HG03064 (cell line): ENCODE data around the gene KCNG2.

ENCODE experiments used
- ATAC-seq: cut with Tn5 transposase; IDR thresholded peaks from one replicate; pipeline ENCODE4 v1.9.1; 2021; ENCODE audit warnings: low read depth; ENCODE audit not compliant: unreplicated experiment

The KCNG2 gene

DNA sequence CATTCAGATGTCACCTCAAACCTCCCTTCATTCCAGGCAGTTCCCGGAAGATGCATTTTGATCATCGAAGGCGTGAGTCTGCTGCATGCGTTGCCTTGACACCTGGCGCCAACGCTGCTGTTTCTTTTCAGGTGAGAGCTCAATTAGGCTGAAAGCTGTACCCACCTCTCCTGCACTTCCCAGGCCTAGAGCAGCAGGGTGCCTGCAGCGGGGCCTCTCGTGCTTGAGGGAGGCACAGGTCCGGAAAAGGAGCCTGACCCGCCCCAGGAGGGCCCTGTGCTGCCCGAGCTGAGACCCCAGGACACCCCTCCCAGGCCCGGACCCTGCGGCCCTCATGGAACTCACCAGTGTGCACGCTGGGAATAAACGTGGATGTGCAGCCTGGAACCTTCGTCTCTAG, 31.4 kb upstream of the KCNG2 start:
- ATAC-seq: no peak

DNA sequence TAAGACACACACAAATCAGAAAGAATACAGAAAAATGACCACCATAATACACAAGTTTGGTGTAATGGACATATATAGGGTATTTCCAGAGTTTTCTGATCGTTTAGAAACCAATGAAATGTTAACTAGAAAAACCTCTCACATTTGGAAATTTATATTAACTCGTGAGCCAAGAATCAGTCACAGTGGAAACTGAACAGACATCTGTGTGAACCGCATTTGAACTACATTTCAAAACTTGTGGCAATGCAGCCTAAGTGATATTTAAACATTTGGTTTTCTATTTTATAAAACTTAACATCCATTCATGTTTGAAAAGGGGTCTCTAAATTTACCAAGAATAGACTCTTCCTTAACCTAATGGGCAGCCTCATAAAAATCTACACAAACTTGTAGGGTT, 29.0 kb upstream of the KCNG2 start:
- ATAC-seq: no peak

DNA sequence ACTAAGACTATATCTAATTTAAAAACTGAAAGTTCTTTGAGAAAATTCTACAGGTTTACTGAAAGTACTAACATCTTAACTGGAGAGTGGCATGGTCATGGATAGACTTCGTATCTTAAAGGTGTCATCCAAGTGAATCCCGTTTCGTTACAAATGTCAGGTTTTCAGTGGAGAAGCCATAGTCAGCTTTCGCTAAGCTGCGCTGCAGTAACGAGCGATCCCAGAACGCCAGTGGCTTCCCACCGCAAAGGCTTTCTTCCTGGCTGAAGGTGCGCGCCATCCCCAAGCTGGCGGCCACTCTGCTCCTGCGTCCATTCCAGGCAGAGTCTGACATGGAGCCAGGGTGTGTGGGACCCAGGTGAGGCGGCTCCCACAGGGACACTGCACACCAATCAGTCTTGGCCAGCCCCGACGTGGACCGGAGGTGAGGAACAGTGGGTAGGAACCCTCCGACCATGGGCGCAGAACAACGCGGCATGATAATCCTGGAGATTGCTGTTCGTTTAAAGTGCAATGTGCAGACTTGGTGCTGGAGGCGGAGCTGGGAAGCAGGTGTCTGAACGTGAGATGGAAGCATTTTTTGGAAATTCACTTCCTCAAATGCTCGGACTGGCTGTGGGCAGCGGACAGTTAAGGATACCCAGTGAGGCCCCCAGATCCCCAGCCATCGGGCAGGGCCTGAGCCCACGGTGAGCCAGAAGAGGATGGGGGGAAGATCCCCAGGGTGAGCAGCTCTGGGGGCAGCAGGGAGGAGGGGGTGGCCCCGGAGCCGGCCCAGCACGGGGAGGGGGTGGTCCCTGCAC, 27.8 kb upstream of the KCNG2 start:
- no peak for ATAC-seq

DNA sequence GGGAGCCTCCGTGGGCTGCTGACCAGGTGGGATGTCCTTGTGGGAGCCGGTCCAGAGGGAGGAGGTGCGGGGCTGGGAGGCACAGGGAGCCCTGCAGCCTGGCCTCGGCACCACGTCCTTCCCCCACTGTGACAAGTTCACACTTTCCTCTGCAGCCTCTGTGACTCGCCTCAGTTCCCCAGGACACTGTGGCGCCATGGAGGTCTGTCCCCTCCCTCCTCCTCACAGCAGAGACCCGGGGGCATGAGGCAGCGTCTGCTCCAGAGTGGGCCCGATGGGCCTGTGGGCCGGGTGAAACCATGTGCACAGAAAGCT, 27.3 kb upstream of the KCNG2 start:
- ATAC-seq: no peak

DNA sequence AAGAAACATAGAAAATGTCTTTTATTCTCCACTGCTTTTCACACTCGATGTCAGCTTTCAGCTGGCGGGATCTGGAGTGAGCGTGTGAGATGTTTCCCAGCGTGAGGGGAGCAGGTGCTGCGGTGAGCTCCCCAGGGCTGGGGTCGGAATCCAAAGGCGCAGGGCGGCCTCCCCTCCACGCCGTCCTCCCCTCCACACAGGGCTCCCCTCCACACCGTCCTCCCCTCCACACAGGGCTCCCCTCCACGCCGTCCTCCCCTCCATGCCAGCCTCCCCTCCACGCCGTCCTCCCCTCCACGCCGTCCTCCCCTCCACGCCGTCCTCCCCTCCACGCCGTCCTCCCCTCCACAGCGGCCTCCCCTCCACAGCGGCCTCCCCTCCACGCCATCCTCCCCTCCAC, 26.9 kb upstream of the KCNG2 start:
- ATAC-seq: no peak

DNA sequence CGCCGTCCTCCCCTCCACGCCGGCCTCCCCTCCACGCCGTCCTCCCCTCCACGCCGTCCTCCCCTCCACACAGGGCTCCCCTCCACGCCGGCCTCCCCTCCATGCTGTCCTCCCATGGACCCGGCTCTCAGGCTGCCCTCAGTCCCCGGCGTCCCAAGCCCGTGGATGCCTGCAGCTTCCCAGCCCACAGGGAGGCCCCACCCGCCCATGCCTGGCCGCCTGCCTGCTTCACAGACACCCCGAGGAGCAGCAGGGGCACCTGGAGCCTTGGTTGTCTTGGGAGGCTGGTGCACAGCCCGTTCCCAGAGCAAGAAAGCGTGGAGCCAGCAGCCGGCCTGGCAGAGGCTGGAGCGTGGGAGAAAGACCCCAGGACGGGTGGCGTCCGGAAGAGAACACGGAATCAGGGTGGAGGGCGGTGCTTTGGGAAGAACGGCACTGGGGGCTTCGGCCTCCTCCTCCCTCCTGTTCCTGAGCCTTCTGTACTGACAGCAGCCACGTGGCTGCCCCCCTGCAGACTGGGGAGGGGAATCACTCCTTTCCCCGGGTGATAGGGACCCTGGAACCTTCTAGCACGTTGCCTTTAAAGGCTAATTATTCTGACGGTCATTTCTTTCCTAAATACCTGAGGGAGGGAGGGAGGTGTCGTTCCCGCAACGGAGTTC, 26.2 kb upstream of the KCNG2 start:
- no peak for ATAC-seq

DNA sequence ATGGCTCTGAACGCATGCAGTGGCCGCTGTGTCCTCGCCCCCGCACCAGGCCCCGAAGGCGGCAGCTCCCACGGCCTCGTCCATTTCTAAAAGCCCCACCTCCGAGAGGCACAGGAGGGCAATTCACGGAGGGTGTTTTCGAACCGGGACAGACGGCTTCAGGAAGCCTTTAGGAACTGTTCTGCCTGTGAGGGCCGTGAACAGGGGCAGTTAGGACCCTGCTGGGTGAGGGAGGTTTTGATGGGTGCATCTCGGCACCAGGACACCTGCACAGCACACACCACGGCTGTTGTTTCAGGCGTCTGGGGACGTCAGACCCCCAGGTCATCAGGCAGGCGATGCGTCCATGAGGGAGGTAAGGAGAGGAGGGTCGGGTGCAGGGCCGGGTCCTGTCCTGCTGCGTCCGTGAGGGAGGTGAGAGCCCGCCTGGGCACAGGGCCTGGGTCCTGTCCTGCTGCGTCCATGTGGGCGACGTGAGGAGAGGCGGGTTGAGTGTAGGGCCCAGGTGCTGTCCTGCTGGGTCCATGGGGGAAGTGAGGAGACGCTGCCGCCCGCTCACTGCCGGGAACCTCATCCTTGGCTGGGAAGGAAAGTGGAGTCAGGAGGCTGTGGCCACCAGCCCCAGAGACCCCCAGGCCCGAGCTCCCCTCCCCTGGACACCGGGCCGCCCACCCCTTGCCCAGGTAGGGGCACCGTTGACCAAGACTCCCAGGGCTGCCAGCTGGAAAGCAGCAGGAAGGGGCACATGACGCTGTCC, 25.5 kb upstream of the KCNG2 start:
- ATAC-seq: no peak

DNA sequence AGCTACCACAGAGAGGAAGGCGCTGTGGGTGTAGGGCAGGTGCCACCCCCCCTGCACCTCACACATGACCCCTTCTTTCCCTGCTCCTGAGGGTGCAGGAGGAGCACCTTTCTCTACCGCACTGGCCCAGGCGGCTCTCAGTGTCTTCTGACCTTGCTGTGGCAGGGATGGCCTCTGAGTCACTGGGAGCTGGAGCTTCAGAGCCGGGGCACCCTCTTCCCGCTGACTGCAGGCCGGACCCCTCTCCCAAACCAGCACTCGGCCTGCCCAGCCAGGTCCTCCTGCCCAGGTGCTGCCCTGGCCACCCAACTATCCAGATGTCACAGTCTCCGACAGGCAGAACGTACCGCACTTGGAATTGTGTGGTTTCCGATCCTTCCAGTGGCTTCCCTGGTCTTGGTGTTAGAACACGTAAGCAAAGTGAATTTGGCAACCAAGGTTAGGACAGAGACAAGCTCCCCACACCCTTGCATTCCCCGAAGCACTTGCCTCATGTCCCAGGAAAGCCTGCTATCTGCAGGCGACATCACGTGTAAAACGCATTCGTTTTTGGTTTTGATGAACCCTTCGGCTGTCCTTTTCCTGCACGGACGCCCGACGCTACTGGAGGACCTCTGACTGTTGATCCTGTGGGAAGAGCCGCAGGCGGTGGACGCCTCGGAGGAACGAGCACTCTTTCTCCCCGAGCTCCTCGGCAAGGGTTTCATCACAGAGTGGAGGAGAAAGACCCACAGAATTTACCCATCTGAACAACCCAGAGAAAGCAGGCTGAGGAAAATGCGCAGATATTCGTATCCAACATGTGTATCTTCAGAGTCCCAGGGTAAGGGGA, 24.7 kb upstream of the KCNG2 start:
- ATAC-seq: no peak

DNA sequence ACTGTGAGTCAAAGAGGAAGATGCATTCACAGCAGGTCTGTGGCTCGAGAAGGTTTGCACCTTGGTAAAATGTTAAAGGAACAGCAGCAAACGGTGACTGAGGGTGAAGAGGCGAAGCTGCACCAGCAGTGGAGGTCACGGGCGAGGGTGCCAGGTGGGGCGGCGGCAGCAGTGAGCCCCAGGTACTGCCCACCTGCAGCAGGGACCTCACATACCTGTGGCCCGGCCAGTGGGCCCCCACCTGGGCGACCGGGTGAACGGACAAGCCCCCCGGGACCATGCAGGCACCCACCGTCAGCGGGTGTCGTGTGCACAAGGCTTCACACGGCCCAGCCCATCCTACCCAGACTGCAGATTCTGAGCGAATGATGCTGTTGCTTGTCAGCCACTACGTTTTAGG, 23.6 kb upstream of the KCNG2 start:
- ATAC-seq: no peak

DNA sequence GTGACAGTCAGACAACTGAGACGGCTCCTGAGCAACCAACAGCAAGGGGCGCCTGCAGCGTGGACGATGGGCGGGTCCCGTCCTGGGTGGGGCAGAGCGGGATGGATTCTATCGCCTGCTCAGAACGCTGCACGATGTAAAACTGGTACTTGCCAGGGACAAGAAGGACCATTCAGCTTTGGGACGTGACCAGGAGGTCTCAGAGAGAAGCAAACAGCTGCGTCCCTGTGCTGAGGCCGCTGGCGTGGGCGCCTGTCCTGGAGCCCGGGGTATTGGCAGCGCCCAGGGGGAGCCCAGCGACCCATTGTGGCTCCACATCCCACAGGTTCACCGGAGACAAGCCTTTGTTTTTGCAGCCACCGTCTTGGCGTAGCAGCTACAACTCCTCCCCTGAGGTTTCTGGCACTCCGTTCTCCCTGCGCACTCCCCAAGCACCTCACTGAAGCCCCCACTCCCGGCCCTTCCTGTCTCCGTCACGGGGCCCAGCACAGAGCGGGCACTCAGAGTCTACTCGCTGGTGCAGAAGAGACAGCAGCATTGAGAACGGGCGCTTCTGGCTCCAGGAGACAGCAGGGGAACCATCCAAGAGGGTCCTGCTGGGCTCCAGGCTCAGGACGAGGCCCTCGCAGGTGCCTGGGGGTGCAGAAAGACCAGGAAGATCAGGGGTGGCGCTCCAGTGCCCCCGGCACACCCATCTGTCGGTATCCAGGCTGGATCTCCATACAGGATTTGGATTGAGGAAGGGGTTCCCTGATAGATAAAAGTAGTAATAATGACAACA, 22.1 kb upstream of the KCNG2 start:
- no peak for ATAC-seq

DNA sequence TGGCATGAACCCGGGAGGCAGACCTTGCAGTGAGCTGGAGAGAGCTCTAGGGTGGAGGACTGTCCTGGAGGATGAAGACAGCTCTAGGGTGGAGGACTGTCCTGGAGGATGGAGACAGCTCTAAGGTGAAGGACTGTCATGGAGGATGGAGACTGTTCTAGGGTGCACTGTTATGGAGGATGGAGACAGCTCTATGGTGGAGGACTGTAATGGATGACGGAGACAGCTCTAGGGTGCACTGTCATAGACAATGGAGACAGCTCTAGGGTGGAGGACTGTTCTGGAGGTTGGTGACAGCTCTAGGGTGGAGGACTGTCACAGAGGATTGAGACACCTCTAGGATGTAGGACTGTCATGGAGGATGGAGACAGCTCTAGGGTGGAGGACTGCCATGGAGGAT, 21.1 kb upstream of the KCNG2 start:
- no peak for ATAC-seq

DNA sequence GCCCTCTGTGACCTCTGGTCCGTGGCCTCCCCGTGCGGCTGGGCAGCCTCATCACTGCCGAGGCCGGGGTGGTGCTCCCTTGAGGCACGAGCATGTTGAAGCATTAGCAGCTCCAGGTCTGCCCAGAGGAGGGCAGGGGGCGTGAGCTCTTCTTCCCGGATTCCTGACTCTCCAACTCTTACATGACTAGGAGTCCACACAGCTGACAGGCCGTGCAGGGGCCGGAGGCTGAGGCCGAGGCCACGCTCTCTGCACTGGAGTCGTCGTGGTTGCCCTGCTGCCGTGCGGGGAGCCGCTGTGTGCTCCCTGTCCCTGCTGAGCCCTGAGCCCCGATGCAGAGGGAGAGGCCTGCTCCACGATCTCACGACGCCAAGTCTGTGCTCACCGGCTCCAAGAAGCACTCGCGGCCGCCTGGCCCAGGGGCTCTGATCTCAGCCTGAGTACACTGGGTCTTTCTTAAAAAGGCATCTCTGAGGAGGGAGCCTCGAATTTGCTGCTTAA, 19.4 kb upstream of the KCNG2 start:
- no peak for ATAC-seq

DNA sequence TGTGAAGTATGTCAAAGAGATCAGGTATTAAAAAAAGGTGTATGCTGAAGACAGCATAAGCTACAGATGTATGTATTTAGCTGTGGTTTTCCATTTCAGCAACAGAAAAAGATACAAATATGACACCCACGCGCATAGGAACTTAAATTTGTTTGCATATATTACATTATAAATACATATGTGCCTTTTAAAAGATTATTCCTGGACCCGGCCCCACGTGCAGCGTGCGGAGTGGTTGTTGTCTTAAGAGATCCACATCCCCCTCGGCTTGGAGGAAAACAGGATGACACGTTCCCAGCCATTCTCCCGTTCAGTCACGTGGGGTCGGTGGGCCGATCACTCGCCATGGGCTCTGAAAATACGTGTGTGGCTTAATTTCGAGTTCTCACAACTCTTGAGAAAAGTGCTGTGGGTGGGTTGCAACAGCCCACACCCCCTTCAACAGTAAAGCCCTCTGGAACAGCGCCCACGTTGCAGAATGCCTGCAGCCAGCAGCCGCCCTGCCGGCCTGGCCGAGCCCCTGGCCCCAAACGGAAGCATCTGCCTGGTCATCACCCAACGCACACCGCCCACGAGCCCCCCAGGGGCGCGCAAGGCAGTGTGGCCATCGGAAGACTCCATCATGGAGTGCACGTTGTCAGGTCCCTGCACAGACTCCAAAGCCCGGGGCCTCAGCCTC, 18.6 kb upstream of the KCNG2 start:
- no peak for ATAC-seq

DNA sequence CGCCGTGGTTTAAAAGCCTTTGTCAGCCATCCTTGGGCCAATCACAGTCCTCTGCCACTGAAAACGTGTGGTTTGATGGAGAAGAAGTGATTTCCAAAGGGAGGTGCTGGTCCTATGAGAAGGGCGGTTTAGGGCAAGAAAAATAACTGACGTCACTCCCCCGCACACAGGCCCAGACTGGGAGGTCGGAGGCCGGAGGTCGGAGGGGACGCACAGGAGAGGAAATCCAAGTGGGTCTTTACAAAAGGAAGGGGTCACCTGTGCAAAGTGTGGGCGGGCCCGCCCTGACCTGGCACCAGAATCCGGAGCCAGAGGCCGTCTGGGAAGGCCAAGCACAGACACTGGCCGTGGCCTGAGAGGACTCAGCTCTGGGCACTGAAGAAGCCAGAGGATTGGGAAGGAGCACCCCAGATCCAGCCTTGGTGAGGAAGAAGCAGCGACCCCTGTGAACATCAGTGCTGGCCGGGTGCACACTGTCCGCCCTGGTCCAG, 18.0 kb upstream of the KCNG2 start:
- ATAC-seq: no peak

DNA sequence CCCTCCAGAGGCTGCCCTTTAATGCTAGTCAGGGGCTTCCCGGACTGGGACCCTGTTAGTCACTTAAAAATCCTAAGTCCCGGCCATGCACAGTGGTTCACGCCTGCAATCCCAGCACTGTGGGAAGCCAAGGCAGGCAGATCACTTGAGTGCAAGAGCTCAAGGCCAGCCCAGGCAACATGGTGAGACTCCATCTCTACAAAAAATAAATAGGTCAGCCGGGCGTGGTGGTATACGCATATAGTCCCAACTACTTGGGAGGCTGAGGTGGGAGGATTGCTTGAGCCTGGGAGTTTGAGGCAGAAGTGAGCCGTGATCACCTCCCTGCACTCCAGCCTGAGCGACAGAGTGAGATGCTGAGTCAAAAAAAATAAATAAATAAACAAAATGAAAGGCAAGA, 17.2 kb upstream of the KCNG2 start:
- no peak for ATAC-seq

DNA sequence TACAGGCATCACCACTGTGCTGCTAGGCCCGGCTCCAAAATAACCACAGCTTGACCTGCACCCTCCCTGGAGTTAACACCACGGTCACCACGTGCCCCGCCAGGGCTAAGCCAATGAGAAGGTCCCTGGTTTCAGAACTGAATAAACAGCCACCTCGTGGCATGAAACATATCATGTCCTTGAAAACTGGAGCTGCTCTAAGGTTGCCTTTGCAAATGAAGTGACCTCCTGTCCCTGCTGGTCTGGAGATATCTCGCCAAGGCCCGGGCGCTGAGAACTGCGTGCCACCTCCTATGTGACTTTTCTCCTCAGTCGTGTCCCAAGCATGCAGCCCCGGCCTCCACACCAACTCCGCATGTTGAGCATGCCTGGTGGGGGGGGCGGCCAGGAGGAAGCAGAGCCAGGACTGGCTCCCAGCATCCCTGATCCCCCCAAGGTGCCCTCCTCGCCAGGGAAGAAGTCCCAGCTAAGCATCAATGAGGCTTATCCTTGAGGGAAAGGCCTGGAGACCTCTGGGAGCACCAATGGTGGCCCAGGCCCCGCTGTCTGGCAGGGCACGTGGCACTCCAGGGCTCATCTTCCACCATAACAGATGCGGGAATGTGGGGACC, 16.3 kb upstream of the KCNG2 start:
- ATAC-seq: no peak

DNA sequence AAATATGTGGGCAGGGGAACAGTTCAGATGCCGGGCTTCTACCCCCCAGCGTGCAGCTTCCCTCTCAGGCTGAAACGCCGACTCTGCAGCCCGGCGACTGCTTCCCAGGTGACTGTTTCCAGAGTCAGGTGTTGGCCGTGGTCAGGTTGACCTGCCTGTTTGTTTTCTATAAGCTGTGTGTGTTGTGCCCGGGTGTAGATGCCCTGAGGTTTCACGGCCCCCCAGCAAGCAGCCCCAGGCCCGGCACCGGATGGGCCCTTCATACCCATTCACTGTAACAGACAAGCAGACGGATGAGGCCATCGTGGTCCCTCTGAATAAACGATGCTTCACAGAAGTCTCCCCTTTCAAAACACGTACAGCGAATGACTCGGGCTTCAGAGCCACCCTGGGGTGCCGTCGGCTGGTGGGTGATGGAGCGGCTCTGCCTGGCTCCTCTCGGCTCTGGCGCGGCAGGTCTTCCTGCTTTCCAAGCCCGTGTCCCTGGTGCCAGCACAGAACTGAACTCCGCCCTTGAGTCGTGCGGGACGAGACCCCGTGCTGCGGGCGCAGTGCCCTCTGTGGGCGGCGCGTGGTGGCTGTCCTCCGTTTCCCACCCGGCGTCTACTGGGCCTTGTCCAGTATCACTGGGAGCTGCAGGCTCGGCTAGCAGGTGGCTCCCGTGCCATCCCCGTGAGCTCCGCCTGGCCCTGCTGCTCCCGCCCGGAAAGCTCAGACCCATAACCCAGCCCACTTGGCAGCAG, 15.0 kb upstream of the KCNG2 start:
- ATAC-seq: no peak
